ENCODE results near the gene ACAP3. TPM values are rescaled to one million over a fixed set of nuclear protein-coding genes. Genes with fewer than 3 reads are reported as not detected.

The ACAP3 gene
- total and polyA plus RNA-seq, 4 donors, result 2.7 to 24.8 (median 15.0) TPM

DNA sequence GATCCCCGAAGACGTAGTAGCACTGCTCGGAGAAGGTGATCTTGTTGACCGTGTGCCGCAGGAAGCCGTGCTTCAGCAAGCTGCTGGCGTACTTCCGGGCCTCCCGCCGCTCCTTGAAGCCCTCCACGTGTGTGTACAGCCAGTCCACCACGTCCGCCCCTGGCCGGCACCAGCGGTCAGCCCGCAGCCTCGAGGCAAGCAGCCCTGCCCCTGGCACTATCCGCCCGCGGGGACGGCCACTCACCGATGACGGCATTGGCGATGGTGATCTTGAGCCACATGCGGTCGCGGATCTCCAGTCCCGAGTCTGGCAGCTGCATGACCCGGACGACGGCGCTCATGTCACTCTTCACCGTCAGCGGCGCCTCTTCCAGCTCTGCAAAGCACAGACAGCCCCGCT, 30.5 kb upstream of the ACAP3 start:
- 97% methylated on average over 36 of the region's 36 CpGs for WGBS
- no peaks in the 10 kb centered on the region for H3K9me3 ChIP-seq (ENCODE audit: control insufficient read depth in 4 of 4, low read length in 3 of 4)
- no peak overlapping the region for H3K9ac ChIP-seq (ENCODE audit: low read depth in 1 of 2, low read length in 2 of 2)
- DNase-seq (ENCODE audit: low spot score), result no peak
- no peak overlapping the region for H3K27ac ChIP-seq (ENCODE audit: low read depth in 1 of 2, low read length in 2 of 2)
- no peaks in the 10 kb centered on the region for H3K27me3 ChIP-seq (ENCODE audit: control insufficient read depth in 4 of 4, insufficient read depth in 4 of 4, low read length in 3 of 4)
- H3K36me3 ChIP-seq (ENCODE audit: control insufficient read depth in 4 of 4, insufficient read depth in 3 of 4, low read depth in 1 of 4, low read length in 3 of 4), result peaks cover 0 to 31% (median 15%) of the 10 kb centered on the region in 4 donors
- peaks cover 0 to 9% (median 5%) of the 10 kb centered on the region in 4 donors for H3K4me1 ChIP-seq (ENCODE audit: control insufficient read depth in 4 of 4, insufficient read depth in 4 of 4, low read length in 3 of 4)
- TF ChIP-seq, protein P1, sequence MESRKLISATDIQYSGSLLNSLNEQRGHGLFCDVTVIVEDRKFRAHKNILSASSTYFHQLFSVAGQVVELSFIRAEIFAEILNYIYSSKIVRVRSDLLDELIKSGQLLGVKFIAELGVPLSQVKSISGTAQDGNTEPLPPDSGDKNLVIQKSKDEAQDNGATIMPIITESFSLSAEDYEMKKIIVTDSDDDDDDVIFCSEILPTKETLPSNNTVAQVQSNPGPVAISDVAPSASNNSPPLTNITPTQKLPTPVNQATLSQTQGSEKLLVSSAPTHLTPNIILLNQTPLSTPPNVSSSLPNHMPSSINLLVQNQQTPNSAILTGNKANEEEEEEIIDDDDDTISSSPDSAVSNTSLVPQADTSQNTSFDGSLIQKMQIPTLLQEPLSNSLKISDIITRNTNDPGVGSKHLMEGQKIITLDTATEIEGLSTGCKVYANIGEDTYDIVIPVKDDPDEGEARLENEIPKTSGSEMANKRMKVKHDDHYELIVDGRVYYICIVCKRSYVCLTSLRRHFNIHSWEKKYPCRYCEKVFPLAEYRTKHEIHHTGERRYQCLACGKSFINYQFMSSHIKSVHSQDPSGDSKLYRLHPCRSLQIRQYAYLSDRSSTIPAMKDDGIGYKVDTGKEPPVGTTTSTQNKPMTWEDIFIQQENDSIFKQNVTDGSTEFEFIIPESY (IDR thresholded peaks at IDR 0.05), result no peak
- TF ChIP-seq, protein P2, sequence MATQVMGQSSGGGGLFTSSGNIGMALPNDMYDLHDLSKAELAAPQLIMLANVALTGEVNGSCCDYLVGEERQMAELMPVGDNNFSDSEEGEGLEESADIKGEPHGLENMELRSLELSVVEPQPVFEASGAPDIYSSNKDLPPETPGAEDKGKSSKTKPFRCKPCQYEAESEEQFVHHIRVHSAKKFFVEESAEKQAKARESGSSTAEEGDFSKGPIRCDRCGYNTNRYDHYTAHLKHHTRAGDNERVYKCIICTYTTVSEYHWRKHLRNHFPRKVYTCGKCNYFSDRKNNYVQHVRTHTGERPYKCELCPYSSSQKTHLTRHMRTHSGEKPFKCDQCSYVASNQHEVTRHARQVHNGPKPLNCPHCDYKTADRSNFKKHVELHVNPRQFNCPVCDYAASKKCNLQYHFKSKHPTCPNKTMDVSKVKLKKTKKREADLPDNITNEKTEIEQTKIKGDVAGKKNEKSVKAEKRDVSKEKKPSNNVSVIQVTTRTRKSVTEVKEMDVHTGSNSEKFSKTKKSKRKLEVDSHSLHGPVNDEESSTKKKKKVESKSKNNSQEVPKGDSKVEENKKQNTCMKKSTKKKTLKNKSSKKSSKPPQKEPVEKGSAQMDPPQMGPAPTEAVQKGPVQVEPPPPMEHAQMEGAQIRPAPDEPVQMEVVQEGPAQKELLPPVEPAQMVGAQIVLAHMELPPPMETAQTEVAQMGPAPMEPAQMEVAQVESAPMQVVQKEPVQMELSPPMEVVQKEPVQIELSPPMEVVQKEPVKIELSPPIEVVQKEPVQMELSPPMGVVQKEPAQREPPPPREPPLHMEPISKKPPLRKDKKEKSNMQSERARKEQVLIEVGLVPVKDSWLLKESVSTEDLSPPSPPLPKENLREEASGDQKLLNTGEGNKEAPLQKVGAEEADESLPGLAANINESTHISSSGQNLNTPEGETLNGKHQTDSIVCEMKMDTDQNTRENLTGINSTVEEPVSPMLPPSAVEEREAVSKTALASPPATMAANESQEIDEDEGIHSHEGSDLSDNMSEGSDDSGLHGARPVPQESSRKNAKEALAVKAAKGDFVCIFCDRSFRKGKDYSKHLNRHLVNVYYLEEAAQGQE (IDR thresholded peaks at IDR 0.05), result no peak
- TF ChIP-seq FOXA2 (IDR thresholded peaks at IDR 0.05) (no peak), SP1 (IDR thresholded peaks at IDR 0.05) (no peak), NR2F2 (IDR thresholded peaks at IDR 0.05) (no peak), YY1 (IDR thresholded peaks at IDR 0.05) (no peak), FOXA1 (IDR thresholded peaks at IDR 0.05) (no peak), RAD21 (IDR thresholded peaks at IDR 0.05) (no peak), TAF1 (conservative IDR thresholded peaks at IDR 0.05) (no peak), JUND (IDR thresholded peaks at IDR 0.05) (no peak), EGR1 (IDR thresholded peaks at IDR 0.05; ENCODE audit: low read depth in 2 of 2) (no peak)
- TF ChIP-seq, protein P3, sequence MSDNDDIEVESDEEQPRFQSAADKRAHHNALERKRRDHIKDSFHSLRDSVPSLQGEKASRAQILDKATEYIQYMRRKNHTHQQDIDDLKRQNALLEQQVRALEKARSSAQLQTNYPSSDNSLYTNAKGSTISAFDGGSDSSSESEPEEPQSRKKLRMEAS (IDR thresholded peaks at IDR 0.05), result no peak
- TF ChIP-seq, protein P4, sequence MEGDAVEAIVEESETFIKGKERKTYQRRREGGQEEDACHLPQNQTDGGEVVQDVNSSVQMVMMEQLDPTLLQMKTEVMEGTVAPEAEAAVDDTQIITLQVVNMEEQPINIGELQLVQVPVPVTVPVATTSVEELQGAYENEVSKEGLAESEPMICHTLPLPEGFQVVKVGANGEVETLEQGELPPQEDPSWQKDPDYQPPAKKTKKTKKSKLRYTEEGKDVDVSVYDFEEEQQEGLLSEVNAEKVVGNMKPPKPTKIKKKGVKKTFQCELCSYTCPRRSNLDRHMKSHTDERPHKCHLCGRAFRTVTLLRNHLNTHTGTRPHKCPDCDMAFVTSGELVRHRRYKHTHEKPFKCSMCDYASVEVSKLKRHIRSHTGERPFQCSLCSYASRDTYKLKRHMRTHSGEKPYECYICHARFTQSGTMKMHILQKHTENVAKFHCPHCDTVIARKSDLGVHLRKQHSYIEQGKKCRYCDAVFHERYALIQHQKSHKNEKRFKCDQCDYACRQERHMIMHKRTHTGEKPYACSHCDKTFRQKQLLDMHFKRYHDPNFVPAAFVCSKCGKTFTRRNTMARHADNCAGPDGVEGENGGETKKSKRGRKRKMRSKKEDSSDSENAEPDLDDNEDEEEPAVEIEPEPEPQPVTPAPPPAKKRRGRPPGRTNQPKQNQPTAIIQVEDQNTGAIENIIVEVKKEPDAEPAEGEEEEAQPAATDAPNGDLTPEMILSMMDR (IDR thresholded peaks at IDR 0.05; ENCODE audit: low read depth, low read length, missing input control), result no peak
- TF ChIP-seq, protein P5, sequence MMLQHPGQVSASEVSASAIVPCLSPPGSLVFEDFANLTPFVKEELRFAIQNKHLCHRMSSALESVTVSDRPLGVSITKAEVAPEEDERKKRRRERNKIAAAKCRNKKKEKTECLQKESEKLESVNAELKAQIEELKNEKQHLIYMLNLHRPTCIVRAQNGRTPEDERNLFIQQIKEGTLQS (IDR thresholded peaks at IDR 0.05), result no peak
- H3K4me3 ChIP-seq (ENCODE audit: low read depth in 1 of 3, low read length in 3 of 3), result no peak overlapping the region

DNA sequence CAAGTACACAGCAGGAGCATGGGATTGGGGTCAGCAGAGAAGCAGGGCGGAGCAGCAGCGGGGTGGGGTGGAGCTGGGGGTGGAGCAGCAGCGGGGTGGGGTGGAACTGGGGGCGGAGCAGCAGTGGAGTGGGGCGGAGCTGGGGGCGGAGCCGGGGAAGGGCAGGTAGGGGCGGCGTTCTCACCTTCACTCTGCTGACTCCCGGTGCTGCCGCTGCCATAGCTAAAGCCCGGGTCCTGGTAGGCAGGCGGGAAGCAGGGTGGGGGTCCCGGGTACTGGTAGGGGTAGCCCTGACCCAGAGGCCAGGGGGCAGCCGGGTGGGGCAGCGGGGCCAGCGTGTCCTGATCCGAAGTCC, 30.0 kb upstream of the ACAP3 start:
- no peak for DNase-seq (ENCODE audit: low spot score)
- H3K9me3 ChIP-seq (ENCODE audit: control insufficient read depth in 4 of 4, low read length in 3 of 4), result no peaks in the 10 kb centered on the region
- H3K4me3 ChIP-seq (ENCODE audit: low read depth in 1 of 3, low read length in 3 of 3), result no peak overlapping the region
- no peak overlapping the region for H3K9ac ChIP-seq (ENCODE audit: low read depth in 1 of 2, low read length in 2 of 2)
- WGBS, result 82% methylated on average over 18 of the region's 18 CpGs
- H3K4me1 ChIP-seq (ENCODE audit: control insufficient read depth in 4 of 4, insufficient read depth in 4 of 4, low read length in 3 of 4), result peaks cover 0 to 11% (median 7%) of the 10 kb centered on the region in 4 donors
- H3K27me3 ChIP-seq (ENCODE audit: control insufficient read depth in 4 of 4, insufficient read depth in 4 of 4, low read length in 3 of 4), result no peaks in the 10 kb centered on the region
- no peak overlapping the region for H3K27ac ChIP-seq (ENCODE audit: low read depth in 1 of 2, low read length in 2 of 2)
- H3K36me3 ChIP-seq (ENCODE audit: control insufficient read depth in 4 of 4, insufficient read depth in 3 of 4, low read depth in 1 of 4, low read length in 3 of 4), result peaks cover 0 to 31% (median 15%) of the 10 kb centered on the region in 4 donors
- TF ChIP-seq, protein P1 (IDR thresholded peaks at IDR 0.05), result no peak
- TF ChIP-seq YY1 (IDR thresholded peaks at IDR 0.05), result no peak
- TF ChIP-seq, protein P3 (IDR thresholded peaks at IDR 0.05), result no peak
- TF ChIP-seq, protein P2 (IDR thresholded peaks at IDR 0.05), result no peak
- TF ChIP-seq, protein P4 (IDR thresholded peaks at IDR 0.05; ENCODE audit: low read depth, low read length, missing input control), result no peak
- no peak for TF ChIP-seq TAF1 (conservative IDR thresholded peaks at IDR 0.05)
- no peak for TF ChIP-seq RXRA (IDR thresholded peaks at IDR 0.05)
- TF ChIP-seq FOXA1 (IDR thresholded peaks at IDR 0.05), result no peak

All from liver (tissue), 9 donors.